Ectodermal cell (in vitro differentiated cells): ENCODE results near the gene GCSH.
A peak's percentile ranks its signal among the peaks of the same experiment; 100 is the strongest.

Experiments
- H3K27ac ChIP-seq: 2 replicates; pipeline ENCODE4 v1.7.0; 2013; ENCODE audit warnings: mild to moderate bottlenecking, low read depth, low read length; ENCODE audit not compliant: insufficient read depth, poor library complexity, severe bottlenecking
- H3K27me3 ChIP-seq: 2 replicates; pipeline ENCODE4 v1.7.0; 2013; ENCODE audit warnings: mild to moderate bottlenecking, low read length; ENCODE audit not compliant: insufficient read depth, control insufficient read depth, poor library complexity, severe bottlenecking
- H3K36me3 ChIP-seq: one replicate; pipeline ENCODE4 v1.7.0; 2013; ENCODE audit warnings: low read length; ENCODE audit not compliant: control insufficient read depth, insufficient read depth
- H3K4me1 ChIP-seq: one replicate; pipeline ENCODE4 v1.7.0; 2013; ENCODE audit warnings: low read length; ENCODE audit not compliant: control insufficient read depth, insufficient read depth
- H3K4me3 ChIP-seq: 2 replicates; pipeline ENCODE4 v1.7.0; 2013; ENCODE audit warnings: low read depth, low read length, control low read depth; ENCODE audit not compliant: insufficient read depth
- H3K9me3 ChIP-seq: 2 replicates; pipeline ENCODE4 v1.7.0; 2013; ENCODE audit warnings: mild to moderate bottlenecking, low read length, moderate library complexity; ENCODE audit not compliant: control insufficient read depth
- WGBS, 2 experiments: methylation state at CpG; one replicate each; pipeline ENCODE4 v1.1.7; 2013; ENCODE audit warnings: missing lambda C conversion rate in 2 of 2; 5-methylcytosine and 5-hydroxymethylcytosine counted together

The GCSH gene

DNA sequence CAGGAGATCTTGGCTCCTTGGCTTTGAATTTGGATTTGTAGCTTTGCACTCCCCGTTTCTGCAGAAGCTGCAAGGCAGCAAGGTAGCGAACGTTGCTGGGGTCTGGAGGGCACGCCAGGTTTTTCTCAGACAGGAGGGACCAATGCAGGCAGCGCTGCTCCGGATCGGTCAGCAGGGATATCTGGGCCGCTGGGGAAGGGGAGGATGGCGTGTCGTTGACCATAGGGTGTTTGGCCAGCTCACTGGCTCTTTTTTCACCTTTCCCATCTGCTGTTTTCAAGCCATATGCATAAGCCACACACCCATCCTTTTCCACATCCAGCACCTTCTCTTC, 34.9 kb downstream of the GCSH start:
- Histone ChIP-seq H3K9me3 (no peaks in the 10 kb centered on the region), H3K27me3 (no peaks in the 10 kb centered on the region), H3K4me3 (no peak overlapping the region), H3K27ac (no peak overlapping the region), H3K4me1 (no peaks in the 10 kb centered on the region), H3K36me3 (no peaks in the 10 kb centered on the region)
- WGBS, 2 experiments, result 90 to 91% methylated on average over 10 of the region's 10 CpGs

- no peaks in the 10 kb centered on the region for H3K9me3 ChIP-seq
- no peaks in the 10 kb centered on the region for H3K27me3 ChIP-seq
- 78 to 83% methylated on average over 14 of the region's 14 CpGs for WGBS, 2 experiments
- H3K36me3 ChIP-seq, result no peaks in the 10 kb centered on the region
- no peak overlapping the region for H3K27ac ChIP-seq
- no peak overlapping the region for H3K4me3 ChIP-seq
- H3K4me1 ChIP-seq, result no peaks in the 10 kb centered on the region
Observed at GRCh38 chr16:81060576-81061306, 35.5 kb downstream of the GCSH start.

DNA sequence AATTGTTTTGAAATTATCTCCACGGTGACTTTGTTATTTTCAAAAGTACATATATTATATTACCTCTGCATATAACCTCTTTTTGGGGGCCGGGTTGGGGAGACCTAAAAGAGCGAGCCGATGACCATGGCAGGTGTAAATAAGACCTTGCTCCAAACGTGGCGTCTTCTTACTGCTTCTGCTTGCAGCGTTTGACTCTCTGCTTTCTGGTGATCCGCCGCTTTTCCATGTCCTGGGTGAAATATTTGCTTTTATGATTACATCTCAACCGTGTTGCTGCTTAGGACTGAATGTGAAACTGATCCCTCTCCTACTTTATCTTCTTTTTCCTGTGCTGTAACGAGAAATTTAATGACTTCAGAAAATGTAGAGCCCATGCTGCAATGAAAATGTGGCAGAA, 42.4 kb downstream of the GCSH start:
- no peak overlapping the region for H3K27ac ChIP-seq
- no peaks in the 10 kb centered on the region for H3K27me3 ChIP-seq
- 91 to 94% methylated on average over 10 of the region's 11 CpGs for WGBS, 2 experiments
- H3K4me3 ChIP-seq, result no peak overlapping the region
- H3K36me3 ChIP-seq, result no peaks in the 10 kb centered on the region
- no peaks in the 10 kb centered on the region for H3K9me3 ChIP-seq
- no peaks in the 10 kb centered on the region for H3K4me1 ChIP-seq

DNA sequence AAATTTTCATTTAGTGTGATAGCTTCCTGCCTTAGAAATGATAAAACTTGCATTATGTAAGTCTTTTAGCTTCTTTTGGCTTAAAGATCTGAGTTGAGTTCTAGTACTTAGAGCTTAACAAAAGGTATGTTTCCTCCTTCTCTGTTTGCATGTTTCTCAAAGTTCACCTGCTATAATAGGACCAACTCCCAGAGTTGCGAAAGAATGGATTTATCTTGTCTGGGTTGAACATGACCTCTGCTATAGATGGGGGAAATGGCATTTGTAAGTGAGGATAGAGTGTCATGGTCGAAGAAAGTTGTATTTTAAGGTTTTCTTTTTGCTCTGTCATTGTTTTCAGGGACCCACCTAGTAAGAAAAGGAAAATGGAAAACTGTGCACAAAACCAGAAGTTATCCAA, 53.4 kb downstream of the GCSH start:
- Histone ChIP-seq H3K9me3 (no peaks in the 10 kb centered on the region), H3K27me3 (no peaks in the 10 kb centered on the region), H3K4me3 (no peak overlapping the region), H3K4me1 (peaks cover 18% of the 10 kb centered on the region), H3K36me3 (peaks cover 44% of the 10 kb centered on the region), H3K27ac (no peak overlapping the region)
- 98 to 100% methylated on average over 2 of the region's 2 CpGs for WGBS, 2 experiments

DNA sequence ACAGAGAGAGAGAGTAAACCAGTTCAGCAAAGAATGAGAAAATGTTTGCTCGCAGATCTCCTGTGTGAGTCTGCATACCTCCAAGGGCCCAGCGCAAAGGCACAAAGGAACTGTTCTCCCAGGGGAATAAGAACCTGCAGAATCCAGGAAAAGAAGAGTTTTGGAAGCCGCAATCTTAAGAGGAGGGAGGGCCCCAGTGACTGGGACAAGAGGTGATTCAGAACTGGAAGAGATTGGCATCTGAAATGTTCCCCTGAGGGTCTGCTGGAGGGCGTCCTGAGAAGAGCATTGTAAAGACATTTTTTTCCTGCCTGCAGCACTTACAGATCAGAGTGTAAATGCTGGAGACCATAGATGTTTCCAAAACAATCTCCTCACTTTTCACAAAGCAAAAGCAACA, 54.5 kb downstream of the GCSH start:
- 90 to 91% methylated on average over 4 of the region's 4 CpGs for WGBS, 2 experiments
- no peak overlapping the region for H3K4me3 ChIP-seq
- H3K9me3 ChIP-seq, result no peaks in the 10 kb centered on the region
- H3K27me3 ChIP-seq, result no peaks in the 10 kb centered on the region
- H3K36me3 ChIP-seq, result peaks cover 44% of the 10 kb centered on the region
- peaks cover 22% of the 10 kb centered on the region for H3K4me1 ChIP-seq
- no peak overlapping the region for H3K27ac ChIP-seq

GRCh38 chr16:81040842-81041241, 55.4 kb downstream of the GCSH start:
- no peak overlapping the region for H3K4me3 ChIP-seq
- H3K4me1 ChIP-seq, result peaks cover 22% of the 10 kb centered on the region
- H3K36me3 ChIP-seq, result peaks cover 43% of the 10 kb centered on the region
- WGBS, 2 experiments, result 62 to 66% methylated on average over 4 to 5 of the region's 5 CpGs
- no peaks in the 10 kb centered on the region for H3K9me3 ChIP-seq
- H3K27ac ChIP-seq, result peak overlapping the region; percentile 18
- no peaks in the 10 kb centered on the region for H3K27me3 ChIP-seq

- peak overlapping the region; percentile 18 for H3K27ac ChIP-seq
- H3K36me3 ChIP-seq, result peaks cover 36% of the 10 kb centered on the region
- peaks cover 22% of the 10 kb centered on the region for H3K4me1 ChIP-seq
- 95 to 100% methylated on average over 2 of the region's 2 CpGs for WGBS, 2 experiments
- H3K9me3 ChIP-seq, result no peaks in the 10 kb centered on the region
- no peaks in the 10 kb centered on the region for H3K27me3 ChIP-seq
- no peak overlapping the region for H3K4me3 ChIP-seq
Observed at GRCh38 chr16:81040131-81040530, 56.1 kb downstream of the GCSH start.

DNA sequence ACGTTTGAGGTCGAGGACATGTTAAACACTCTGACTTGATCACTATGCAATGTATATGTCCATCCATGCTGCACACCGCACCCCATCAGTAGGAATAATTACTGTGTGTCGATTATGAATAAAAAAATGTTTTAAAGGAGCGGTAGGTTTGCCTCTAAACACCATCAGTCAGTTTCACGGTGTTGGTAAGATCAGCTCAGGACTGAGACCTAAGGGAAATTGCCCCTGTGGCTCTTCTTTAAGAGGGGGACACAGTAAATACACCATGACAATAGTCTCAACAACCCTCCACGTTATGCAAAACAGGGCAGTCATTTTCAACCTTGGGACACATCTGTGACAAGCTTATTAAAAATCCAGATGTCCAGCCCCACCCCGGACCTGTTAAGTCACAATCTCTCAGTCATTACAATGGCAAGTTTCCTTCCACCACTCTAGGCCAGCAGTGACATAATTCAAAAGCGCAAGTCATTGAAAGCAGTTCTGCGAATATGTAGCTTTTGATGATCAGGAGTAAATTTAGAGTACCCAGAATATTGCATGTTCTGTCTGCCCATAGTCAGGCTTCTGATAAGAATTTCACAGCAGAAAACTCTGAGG, 59.3 kb downstream of the GCSH start:
- Histone ChIP-seq H3K27me3 (no peaks in the 10 kb centered on the region), H3K27ac (no peak overlapping the region), H3K9me3 (no peaks in the 10 kb centered on the region), H3K4me1 (peaks cover 22% of the 10 kb centered on the region), H3K36me3 (peaks cover 5% of the 10 kb centered on the region), H3K4me3 (peak overlapping the region; percentile 72)
- WGBS, 2 experiments, result 38 to 40% methylated on average over 10 of the region's 10 CpGs

DNA sequence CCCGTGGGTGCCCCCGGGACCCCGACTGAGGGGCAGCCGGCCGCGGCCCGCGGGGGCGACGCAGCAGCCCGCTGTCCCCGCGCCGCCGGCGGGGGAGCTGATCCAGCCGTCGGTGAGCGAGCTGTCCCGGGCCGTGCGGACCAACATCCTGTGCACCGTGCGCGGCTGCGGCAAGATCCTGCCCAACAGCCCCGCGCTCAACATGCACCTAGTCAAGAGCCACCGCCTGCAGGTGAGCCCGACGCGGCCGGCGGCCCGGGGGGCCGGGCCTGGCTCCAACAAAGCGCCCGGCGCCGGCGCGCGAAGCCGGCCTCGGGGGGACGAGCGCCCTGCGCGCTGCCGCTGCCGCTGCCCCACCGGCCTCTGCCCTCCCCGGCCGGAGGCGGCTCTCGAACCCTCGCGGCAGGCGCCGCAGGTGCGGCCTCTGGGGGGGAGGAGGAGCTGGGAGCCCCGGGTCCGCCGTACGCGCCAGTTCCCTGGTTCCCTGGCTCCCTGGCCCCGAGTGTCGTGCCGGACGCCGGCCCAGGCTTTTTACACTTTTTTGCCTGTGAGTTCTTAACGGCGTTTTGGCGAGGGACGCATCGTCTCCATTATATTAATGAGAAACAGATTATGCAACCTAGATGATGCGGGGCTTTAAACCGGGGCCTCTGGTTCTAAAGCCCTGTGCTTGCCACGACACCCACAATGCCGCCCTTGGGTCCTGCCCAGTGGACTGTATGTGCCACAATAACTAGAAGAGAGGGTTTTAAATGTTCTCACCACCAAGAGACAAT, 60.0 kb downstream of the GCSH start:
- Histone ChIP-seq H3K27ac (no peak overlapping the region), H3K9me3 (no peaks in the 10 kb centered on the region), H3K4me1 (peaks cover 17% of the 10 kb centered on the region), H3K4me3 (peak overlapping the region; percentile 72), H3K36me3 (no peaks in the 10 kb centered on the region), H3K27me3 (no peaks in the 10 kb centered on the region)
- 1% methylated on average over 80 of the region's 80 CpGs for WGBS, 2 experiments

DNA sequence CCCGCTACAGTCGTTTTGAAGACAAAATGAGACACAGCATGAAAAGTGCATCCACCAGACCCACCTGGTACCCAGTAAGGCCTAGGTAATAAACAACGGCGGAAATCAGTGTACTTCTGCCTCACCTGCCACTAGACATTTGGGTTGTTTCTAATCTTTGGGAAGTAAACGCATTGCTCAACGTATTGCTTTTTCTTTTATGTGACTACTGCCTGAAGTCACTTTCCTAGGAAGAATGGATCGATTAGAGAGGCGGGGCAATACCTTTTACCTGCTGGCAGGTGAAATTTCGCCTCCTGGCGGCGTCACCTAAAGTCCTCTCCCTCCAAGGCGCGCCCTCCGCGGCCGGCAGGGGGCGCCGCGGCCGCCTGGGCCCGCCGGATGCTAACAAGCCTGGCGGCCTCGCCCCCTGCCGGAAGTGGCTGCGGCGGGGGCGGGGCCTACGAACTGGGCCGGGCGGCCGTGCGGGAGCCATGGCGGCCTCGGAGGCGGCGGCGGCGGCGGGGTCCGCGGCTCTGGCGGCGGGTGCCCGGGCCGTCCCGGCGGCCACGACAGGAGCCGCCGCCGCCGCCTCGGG, 60.7 kb downstream of the GCSH start, which contains the start of gene ATMIN:
Gene ATMIN, plus strand, starts transcription at position 445 of the 577 bp plus-strand sequence. Its CDS starts 29 bp downstream, at position 474.
- Histone ChIP-seq H3K36me3 (no peaks in the 10 kb centered on the region), H3K9me3 (no peaks in the 10 kb centered on the region), H3K27ac (no peak within 1 kb of the TSS), H3K27me3 (no peaks in the 10 kb centered on the region), H3K4me3 (peak within 1 kb of the TSS; percentile 72), H3K4me1 (peaks cover 16% of the 10 kb centered on the region)
- WGBS, 2 experiments, result 8% methylated on average over 54 of the region's 54 CpGs
